ENCODE results near the gene PIK3R2.
"Not testable (repeated sequence)": the region's sequence is repeated elsewhere in the genome, so short reads cannot be mapped to it uniquely, and the experiment has no call there.

The PIK3R2 gene

GRCh38 chr19:18155095-18156087 is 2.4 kb downstream of the PIK3R2 start:
- DNase-seq (ENCODE audit: low read depth), result no peak

GRCh38 chr19:18156268-18156667 is 3.3 kb downstream of the PIK3R2 start:
- DNase-seq (ENCODE audit: low read depth), result no peak

DNA sequence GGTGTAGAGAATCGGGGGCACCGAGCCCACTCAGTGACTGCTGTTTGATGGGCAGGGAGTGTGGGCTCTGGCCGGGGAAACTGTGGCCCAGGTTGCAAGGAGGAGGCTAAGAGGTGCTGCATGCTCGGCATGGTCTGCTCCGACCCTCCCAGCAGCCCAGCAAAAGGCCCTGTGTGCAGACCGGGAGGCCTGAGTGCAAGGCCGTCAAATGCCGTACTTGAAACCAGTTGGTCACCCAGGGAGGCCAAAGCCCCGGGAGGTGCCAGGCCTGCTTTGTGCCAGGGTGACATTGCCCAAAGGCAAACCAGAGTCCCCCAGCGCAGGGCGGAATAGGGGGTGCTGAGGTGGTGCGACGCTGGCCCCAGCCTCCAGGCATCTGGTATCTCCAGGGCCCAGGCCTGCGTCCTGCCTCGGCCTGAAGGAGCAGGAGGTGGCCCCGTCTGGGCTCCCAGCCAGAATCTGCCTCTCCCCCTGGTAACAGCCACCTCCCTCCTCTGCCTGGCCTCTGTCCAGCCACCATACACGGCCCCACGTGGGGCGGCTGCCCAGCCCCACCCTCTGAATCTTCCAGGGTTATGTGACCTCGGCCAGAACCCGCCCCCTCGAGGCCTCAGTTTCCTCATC is 4.0 kb downstream of the PIK3R2 start:
- peak; percentile 91 for DNase-seq (ENCODE audit: low read depth)

GRCh38 chr19:18157465-18158063 is 4.6 kb downstream of the PIK3R2 start:
- no peak for DNase-seq (ENCODE audit: low read depth)

- no peak for DNase-seq (ENCODE audit: low read depth)
These were observed 5.5 kb downstream of the PIK3R2 start for GRCh38 chr19:18158467-18158866.

DNA sequence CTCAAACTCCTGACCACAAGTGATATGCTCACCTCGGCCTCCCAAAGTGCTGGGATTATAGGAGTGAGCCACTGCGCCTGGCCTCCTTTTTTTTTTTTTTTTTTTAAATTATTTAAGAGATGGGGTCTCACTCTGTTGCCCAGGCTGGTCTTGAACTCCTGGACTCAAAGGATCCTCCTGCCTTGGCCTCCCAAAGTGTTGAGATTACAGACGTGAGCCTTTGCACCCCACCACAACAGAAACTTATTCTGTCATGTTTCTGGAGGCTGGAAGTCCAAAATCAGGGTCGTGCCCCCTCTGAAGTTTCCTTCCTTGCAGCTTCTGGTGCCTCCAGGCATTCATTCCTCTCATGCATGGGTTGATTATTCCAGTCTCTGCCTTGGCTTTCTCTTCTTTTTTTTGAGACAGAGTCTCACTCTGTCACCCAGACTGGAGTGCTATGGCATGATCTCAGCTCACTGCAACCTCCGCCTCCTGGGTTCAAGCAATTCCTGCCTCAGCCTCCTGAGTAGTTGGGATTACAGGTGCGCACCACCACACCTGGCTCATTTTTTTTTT is 6.2 kb downstream of the PIK3R2 start:
- not testable (repeated sequence) for DNase-seq (ENCODE audit: low read depth)

DNA sequence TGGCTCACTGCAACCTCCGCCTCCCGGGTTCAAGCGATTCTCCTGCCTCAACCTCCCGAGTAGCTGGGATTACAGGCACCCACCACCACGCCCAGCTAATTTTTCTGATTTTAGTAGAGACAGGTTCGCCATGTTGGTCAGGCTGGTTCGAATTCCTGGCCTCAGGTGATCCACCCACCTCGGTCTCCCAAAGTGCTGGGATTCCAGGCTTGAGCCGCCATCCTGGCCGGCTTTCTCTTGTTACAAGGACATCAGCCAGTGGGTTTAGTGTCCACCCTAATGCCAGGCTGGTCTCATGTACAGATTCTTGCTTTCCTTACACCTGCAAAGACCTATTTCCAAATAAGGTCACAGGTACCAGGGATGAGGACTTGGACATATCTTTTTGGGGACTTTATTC is 6.8 kb downstream of the PIK3R2 start:
- no peak for DNase-seq (ENCODE audit: low read depth)

DNA sequence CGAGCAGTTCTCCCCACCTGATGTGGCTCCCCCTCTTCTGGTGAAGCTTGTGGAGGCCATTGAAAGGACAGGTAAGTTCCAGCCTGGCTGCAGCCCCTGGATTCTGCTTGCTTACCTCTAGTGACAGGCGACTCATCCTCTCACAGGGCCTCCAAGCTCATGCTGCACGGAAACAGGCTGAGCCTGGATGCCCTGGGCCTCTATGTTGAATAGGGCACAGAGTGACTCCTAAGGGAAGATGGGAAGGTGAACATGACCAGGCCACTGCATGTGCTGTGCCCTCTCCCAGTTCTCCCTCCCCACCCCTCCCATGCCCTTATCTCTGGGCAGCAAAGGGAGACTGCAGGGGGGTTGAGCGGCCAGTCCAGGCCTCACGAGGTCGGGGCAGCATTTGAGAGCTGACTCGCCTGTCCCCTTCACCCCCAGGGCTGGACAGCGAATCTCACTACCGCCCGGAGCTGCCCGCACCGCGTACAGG is 7.6 kb downstream of the PIK3R2 start:
- no peak for DNase-seq (ENCODE audit: low read depth)

- DNase-seq (ENCODE audit: low read depth), result no peak
These were observed 8.1 kb downstream of the PIK3R2 start for GRCh38 chr19:18160971-18161635.

- DNase-seq (ENCODE audit: low read depth), result no peak
These were observed 8.7 kb downstream of the PIK3R2 start for GRCh38 chr19:18161636-18162002.

DNA sequence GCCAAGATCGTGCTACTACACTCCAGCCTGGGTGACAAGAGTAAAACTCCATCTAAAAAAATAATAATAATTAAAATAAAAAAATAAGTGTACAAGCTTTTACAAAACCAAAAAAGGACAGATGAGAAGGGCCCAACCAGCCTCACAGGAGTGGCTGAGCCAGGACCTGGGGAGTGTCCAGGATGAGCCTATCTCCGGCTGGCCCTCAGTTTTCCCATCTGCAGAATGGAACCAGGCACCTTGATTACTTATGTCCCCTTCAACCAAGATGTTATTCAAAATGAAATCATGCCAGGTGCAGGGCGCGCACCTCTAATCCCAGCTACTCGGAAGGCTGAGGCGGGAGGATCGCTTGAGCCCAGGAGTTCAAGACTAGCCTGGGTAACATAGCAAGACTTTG is 11.1 kb downstream of the PIK3R2 start:
- DNase-seq (ENCODE audit: low read depth), result no peak

GRCh38 chr19:18165794-18166544 is 13.0 kb downstream of the PIK3R2 start:
- no peak for DNase-seq (ENCODE audit: low read depth)

DNA sequence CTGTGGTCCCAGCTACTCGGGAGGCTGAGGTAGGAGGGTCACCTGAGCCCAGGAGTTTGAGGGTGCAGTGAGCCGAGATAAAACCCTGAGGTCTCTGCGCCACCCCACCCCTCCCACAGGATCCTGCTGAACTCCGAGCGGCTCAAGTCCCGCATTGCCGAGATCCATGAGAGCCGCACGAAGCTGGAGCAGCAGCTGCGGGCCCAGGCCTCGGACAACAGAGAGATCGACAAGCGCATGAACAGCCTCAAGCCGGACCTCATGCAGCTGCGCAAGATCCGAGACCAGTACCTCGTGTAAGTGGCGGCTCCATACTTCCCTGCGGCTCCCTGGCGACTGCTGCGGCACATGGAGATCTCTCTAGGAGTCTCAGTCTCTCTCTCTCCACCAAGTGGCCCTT is 14.0 kb downstream of the PIK3R2 start:
- DNase-seq (ENCODE audit: low read depth), result no peak

DNA sequence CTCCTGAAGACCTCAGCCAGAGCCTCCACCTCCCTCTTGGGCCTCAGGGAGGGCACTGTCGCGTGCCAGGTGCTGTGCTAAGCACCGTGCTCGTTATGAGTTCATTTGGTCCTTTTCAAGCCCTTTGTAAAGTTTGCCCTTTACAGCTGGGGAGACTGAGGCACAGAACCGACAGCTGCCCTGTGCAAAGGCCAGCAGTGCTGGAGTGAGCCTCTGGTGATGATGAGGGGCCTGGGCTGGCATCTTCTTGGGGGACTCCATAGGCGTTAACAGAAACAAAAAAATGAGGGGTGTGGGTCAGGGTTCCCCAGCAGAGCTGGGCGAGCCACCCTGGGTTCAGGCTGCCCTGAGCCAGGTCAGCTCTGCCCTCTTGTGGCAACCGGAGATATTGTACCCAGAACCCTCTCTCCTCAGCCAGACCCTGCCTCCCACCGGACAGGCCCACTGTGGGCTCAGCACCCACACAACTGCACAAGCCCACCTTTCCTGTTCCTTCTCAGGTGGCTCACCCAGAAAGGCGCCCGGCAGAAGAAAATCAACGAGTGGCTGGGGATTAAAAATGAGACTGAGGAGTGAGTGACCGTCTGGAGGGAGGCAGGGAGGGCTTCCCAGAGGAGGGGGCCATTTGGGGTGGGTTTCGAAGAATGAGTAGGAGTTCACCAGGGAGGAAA is 15.1 kb downstream of the PIK3R2 start:
- no peak for DNase-seq (ENCODE audit: low read depth)

DNA sequence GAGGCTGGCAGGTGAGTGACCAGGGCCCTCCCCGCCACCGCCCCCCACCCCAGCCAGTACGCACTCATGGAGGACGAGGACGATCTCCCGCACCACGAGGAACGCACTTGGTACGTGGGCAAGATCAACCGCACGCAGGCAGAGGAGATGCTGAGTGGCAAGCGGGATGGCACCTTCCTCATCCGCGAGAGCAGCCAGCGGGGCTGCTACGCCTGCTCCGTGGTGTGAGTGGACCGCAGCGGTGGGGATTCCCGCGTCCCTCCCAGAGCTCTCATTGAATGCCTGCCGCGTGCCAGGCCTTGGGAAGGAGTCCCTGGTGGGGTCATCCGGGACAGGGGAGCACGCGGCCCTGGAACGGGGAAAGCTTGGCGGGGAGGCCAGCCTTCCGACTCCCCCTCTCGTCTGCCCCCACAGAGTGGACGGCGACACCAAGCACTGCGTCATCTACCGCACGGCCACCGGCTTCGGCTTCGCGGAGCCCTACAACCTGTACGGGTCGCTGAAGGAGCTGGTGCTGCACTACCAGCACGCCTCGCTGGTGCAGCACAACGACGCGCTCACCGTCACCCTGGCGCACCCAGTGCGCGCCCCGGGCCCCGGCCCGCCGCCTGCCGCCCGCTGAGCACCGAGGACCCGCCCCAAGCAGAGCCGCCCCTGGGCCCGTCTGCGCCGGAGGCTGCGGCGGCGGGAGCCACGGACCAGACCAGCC is 15.9 kb downstream of the PIK3R2 start:
- DNase-seq (ENCODE audit: low read depth), result no peak

GRCh38 chr19:18170714-18171255 is 17.8 kb downstream of the PIK3R2 start:
- no peak for DNase-seq (ENCODE audit: low read depth)

GRCh38 chr19:18171605-18172327 is 18.8 kb downstream of the PIK3R2 start:
- no peak for DNase-seq (ENCODE audit: low read depth)

GRCh38 chr19:18172331-18173053 is 19.5 kb downstream of the PIK3R2 start:
- no peak for DNase-seq (ENCODE audit: low read depth)

Measured in fibroblast of the conjunctiva (primary cell).